GM19351 (cell line): ENCODE results near the gene MIF4GD.
A peak's percentile ranks its signal among the peaks of the same experiment; 100 is the strongest.
"Not testable (repeated sequence)": the region's sequence is repeated elsewhere in the genome, so short reads cannot be mapped to it uniquely, and the experiment has no call there.

Experiments used
- ATAC-seq: cut with Tn5 transposase; IDR thresholded peaks from one replicate; pipeline ENCODE4 v1.9.1; 2021; ENCODE audit warnings: mild to moderate bottlenecking, moderate library complexity; ENCODE audit not compliant: unreplicated experiment

Gene MIF4GD, protein sequence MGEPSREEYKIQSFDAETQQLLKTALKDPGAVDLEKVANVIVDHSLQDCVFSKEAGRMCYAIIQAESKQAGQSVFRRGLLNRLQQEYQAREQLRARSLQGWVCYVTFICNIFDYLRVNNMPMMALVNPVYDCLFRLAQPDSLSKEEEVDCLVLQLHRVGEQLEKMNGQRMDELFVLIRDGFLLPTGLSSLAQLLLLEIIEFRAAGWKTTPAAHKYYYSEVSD

DNA sequence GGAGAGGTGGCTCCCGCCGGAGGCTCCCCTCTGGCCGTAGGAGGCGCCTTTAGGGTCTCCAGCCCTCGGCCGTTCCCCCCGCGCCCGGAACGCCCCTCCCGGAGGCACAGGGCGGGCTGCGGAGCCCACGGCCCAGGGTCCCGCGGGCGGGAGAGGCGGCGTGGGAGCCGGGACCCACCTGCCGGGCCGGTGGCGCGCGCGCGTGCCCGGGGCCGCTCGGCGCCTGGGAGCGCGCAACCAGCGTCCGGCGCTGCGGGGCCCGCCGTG lies at the start of gene MIF4GD:
TSS of gene MIF4GD (minus strand) at position 266 of the 267 bp plus-strand sequence. CDS start 1,036 bp downstream, outside the sequence.
- ATAC-seq: peak; percentile 16

DNA sequence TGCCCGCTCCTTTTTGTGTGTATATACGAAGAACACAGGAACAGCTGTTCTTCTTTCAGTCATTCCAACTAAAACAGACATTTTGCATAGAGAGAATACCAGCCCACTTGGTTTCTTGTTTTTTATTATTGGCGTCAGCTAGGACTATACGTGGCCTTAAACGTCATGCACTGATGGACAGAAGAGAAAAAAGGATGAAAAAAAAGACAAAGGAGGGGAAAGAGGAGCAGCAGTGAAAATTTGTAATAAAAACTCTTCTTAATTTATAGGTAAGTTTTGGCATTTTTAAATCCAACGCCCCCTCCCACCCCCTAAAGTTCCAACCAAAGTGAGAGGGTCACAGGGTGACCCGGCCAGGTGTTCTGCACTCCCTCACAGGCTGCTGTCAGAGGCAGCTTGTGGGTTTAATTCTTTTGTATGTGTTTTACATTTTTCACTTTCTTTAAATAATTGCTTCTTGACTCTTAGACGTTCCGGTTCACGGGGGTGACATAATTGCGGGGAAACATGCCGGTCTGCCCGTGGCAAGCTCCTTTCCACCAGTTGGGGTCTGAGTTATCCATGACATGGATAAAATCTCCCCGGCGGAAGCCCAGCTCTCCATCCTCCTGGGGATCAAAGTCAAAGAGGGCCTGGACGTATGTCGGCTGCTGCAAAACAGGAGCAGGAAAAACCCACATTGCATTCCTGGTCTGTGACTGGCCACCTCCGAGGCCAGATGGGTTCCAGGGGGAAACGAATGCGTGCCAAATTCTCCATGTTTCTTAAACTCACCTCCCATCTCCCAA lies 49.1 kb upstream of the MIF4GD start:
- peak; percentile 50 for ATAC-seq

DNA sequence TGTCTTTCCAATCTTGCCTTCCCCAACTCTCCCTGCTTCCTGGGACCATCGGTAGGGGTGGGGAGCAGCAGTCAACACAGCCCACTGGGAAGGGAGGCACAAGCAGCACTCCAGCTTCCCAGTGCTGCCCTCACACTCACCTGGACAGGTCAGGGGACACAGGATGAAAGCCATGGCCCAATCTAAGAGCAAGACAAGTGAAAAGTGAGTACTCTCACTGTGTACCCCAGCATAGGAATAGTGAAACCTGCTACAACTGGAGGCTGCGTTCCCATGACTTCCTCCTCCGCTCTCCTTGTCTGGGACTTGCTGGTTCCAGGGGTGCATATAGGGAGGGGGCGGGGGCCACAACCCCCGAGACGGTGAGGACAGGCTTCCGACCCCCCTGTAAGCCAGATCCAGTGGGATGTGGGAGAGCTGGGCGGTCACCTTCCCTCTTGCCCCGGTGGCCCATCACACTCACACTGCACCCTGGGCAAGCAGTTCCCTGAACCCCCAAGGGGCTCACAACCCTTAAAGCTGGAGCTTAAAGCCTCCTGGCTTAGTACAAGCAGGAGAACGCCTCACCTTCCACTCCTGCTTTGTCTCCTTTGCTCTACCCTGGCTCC lies 47.7 kb upstream of the MIF4GD start:
- no peak for ATAC-seq

DNA sequence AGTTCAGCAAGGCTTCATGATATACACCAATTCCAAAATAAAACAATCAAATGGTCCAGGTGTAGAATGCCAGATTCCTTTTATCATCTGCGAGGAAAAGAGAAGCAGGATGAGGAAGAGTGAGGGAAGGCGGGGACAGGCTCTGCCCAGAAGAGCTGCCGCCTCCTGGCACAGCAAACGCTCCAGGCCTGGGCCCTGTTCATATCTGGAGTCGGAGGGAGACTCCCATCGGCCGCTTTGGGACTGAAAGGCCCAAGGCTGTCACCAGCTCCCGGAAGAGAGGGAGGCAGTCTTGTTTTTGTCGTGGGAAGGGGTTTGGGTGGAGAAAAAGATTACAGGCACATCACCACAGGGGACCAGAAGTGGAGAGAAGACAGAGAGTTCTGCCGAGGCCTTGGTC lies 47.2 kb upstream of the MIF4GD start:
- no peak for ATAC-seq

DNA sequence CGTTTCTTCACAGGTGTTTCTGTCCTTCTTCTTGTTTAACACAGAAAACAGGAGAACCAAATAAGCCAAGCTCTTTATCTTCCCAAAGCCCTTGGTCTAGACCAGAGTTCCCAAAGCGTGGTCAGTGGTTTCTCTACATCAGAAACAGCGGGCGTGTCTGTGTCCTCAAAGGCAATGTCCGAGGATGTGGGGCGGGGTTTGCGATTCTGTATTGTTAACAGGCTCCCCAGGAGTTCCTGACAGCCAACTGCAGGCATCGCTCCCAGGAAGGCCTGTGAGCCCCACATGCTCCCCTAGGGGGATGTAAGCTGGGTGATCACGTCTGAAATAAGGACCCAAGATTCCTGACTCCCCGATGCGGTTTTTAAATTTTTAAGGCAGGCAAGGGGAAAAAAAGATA lies 46.6 kb upstream of the MIF4GD start:
- ATAC-seq: no peak

DNA sequence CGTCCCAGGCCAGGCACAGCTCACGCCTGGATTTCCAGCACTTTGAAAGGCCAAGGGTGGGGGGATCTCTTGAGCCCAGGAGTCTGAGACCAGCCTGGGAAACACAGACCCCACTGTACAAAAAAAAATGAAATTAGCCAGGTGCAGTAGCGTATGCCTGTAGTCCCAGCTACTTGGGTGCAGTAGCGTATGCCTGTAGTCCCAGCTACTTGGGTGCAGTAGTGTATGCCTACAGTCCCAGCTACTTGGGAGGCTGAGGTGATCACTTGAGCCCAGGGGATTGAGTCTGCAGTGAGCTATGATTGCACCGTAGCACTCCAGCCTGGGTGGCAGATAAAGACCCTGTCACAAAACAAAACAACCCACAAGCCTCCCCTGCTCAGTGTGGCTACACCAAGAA lies 45.2 kb upstream of the MIF4GD start:
- no peak for ATAC-seq

DNA sequence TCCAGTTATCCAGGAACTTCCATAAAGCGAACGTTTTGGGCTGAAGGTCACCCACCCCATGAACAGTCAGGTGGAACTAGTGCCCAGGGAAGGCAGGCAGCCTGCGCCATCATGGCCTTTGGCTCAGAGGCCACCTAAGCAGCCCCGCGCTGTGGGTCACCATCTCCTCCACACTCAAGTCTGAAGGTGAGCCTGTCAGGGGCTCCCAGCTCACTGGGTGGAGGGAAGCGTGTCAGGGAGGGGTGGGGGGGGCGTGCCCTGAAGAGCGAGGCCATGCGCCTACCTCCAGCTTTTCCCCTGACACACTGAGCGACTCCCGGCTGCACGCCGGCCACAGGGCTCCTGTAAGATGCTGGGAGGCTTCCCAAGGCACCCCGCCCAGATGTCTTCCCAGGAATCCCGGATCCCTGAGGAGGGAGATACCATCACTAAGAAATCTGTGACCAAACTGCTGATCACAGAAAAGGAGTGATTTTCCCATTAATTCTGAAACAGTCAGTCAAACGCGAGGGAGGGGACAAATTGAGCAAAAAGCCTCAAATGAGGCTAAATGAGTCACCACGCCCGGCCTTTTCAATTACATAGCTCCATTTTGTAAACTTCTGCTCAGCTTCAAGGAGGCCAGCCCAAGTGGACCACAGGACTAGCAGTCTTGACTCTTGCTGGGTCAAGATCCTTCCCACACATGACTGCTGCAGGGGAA lies 44.7 kb upstream of the MIF4GD start:
- no peak for ATAC-seq

DNA sequence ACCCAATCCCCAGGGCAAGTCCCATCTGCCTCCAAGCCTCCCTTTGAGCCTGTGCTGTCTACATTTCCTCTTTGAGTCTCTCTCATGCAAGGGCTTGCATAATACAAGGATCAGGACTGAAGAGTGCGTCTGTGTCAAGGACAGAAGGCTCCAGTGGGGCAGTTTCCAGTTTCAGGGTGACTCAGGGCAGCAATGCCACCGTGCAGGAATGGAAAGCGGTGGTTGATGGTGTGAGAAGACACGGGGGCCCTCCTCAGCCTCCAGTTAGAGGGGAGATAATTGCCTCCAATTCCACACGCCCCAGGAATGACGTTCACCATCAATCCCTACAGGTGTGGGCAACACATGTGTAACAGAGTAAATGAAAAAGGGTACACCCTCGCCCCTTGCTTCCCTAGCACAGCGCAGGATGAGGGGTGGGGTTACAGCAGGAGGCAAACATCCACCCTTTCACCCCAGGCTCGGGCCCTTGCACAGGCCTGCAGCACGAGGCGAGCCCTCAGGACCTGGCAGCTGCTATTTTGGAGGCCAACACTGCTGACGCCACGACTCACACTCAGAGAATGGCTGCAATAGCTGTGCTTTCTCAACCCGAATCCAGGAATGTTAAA lies 43.0 kb upstream of the MIF4GD start:
- ATAC-seq: no peak

DNA sequence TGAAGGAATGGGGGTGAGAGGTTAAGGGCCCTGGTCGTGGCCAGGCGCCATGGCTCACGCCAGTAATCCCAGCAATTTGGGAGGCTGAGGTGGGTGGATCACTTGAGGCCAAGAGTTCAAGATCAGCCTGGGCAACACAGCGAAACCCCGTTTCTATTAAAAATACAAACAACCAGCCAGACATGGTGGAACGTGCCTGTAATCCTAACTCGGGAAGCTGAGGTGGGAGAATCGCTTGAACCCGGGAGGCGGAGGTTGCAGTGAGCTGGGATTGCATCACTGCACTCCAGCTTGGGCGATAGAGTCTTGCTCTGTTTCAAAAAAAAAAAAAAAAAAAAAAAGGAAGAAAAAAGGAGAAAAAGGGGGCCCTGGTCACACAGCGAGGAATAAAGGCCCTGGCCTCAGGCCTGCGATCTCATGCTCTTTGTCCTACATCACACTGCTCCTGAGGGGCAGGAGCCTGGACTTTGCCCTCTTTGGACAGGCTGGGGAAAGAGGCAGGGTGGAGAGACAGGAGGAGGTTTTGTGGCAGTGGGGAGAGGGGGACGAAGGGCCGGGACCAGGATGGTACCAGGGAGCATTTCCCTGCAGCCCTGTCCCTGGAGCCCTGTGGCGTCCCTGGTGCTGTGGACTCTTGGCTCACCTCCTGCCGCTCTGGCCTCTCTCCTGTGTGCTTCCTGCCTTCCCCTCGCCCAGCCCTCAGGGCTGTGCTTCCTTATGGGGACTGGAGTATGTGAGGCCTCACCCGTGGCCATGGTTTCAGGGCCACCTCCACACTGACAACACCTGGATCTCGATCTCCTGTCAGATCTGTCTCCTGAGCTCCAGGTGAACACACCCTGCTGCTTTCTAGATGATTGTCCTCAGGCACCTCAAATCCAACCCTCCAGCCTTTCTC lies 38.0 kb upstream of the MIF4GD start:
- ATAC-seq: no peak

DNA sequence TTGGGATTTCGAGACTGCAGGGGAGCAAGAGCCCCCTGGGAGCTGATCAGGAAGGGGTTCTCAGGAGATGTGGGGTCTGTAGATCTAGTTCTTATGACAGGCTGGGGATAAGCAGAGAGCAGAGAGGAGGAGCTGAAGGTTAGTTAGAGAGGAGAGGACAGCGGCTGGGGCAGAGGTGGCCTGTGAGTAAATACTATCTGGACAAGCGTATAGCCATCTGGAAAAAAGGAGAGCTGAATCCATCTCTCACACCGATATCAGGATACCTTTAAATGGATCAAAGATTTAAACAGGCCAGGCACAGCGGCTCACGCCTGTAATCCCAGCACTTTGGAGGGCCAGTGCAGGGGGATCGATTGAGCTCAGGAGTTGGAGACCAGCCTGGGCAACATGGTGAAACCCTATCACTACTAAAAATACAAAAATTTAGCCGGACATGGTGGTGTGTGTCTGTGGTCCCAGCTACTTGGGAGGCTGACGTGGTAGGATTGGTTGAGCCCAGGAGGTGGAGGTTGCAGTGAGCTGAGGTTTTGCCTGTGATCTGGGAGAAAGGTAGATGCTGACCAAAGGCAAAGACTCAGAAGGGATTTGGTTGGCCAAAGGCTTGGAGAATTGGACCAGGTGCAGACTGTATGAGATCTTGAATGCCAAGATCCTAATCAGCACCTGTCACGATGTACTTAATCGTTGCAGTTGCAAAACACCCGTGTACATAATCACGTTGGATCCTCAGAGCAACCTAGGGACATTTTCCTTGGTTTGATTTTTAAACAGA lies 37.1 kb upstream of the MIF4GD start:
- ATAC-seq: no peak

DNA sequence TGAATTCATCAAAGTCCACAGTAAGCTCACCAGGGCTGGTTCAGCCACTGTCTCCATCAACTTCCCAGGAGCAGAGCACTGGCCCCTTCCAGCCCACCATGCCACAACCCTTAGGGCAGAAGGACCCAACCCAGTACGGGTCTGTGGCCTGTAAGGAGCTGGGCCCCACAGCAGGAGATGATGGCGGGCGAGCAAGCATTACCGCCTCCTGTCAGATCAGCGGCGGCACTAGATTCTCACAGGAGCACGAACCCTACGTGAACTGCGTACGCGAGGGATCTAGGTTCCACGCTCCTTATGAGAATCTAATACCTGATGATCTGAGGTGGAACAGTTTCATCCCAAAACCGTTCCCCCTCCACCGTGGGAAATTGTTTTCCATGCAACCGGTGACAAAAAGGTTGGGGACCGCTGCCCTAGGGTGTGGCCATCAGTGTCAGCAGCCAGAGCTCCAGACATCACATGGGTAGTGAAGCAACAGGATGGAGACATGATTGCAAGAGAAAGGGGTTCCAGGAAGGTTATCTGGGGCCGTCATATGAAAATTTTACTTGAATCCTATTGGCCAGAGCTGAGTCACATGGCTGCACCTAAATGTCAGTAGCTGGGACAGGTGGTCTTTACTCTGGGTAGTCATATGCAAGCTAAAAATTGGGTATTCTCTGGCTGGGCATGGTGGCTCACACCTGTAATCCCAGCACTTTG lies 30.6 kb upstream of the MIF4GD start:
- no peak for ATAC-seq

DNA sequence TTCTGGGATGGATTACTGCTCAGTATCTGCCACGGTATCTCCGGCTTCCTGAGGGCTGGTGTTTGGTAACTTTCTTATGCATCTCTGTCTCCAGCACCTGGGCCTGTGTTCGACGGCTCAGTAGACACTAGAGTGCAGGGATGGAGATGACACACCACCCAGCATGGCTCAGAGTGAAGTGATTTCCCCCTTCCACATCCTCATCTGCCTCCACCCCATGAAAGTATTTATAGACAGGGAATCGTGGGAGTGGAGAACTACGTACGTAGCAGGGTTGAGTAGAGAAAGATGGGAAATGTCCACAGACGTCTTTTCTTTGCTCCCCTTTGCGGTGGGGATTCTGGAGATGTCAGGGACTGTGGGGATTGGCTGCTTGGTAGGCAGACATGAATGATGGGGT lies 30.0 kb upstream of the MIF4GD start:
- no peak for ATAC-seq

DNA sequence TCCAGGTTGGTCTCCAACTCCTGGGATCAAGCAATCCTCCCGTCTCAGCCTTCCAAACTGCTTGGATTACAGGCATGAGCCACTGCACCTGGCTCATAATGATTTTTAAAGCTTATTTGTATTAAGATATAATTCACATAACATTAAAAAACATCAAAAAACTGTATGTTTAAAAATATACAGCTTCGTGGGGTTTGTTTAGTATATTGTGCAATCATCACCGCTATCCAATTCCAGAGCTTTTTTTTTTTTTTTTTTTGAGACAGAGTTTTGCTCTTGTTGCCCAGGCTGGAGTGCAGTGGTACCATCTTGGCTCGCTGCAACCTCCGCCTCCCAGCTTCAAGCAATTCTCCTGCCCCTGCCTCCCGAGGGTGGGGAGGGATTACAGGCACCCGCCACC lies 29.2 kb upstream of the MIF4GD start:
- no peak for ATAC-seq

DNA sequence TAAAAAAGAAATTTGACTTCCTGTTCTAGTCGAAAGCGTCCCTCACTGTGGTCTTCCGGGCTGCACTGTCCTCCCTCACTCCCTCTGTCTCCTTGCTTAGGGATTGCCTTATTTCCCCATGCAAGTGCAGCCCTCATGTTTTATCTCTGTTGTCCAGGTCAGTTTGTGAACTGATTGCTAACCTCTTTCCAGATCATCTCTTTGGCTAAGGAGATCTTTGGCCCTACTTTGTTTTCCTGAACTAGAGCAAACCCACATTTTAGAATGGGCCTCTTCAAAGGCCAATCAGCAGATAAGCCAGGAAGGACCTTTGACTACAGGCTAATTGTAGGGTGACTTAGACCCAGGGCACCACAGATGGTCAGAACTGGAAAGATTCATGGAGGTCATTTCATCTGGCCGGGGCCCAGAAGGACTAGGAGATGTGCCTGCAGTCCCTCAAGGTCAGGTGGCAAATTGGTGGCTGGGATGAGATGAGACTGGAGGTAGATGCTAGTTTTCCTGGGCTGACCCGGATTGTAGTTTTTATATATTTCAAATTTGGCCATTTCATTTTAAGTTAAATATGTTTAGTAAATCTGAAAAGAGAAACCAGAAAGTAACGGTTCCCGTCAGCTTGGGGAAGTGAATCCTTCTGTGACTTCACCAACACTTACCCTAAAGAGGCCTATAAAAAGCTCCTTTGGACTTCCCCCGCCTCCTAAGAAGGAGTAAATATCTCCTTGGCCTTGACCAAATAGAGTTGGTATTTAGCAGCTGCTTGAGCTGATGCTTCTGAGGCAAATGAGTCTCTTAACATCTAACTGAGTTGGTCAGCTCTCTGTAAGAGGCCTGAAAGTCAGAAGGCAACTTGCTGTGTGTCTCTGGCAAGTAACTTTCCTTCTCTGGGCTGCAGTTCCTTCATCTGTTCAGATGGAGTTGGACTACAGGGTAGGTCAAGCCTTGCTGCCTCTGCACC lies 24.4 kb upstream of the MIF4GD start:
- ATAC-seq: peak; percentile 64

DNA sequence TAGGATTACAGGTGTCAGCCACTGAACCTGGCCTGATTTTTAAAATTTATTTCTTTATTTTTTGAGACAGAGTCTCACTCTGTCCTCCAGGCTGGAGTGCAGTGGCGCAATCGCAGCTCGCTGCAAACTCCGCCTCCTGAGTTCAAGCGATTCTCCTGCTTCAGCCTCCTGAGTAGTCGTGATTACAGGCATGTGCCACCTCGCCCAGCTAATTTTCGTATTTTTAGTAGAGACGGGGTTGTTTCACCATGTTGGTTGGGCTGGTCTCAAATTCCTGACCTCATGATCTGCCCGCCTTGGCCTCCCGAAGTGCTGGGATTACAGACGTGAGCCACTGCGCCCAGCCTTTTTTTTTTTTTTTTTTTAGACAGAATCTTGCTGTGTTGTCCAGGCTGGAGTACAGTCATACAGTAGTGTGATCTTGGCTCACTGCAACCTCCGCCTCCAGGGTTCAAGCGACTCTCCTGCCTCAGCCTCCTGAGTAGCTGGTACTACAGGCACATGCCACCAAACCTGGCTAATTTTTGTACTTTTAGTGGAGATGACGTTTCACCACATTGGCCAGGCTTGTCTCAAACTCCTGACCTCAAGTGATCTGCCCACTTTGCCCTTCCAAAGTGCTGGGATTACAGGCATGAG lies 21.9 kb upstream of the MIF4GD start:
- not testable (repeated sequence) for ATAC-seq

DNA sequence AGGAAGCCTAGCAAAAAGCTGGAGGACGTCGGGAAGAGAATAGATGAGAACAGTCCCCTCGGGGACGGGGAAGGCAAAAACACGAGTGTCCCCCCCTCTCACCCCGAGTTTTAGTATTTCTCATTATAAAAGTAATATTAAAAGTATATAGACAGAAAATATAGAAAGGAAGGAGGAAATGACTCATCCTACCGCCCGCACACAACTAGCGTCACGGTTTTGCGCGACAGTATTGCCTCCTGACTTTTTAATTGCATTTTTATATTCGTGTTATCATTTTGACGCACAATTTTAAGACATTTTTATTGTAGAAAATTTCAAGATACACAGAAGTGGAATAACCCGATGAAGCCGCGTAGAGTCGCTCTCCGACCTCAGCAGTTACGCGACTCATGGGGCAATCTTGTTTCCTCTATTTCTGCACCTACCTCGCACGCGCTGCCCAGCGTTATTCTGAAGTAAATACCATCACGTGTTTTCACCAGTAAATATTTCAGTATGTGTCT lies 18.9 kb upstream of the MIF4GD start:
- ATAC-seq: no peak
